Neural cell (in vitro differentiated cells): ENCODE measurements around the gene COL5A1.

Experiments used
- EZH2 ChIP-seq: fragments of 200-600, 300-800 bp; shearing (Covaris generic), sonication (generic); IDR thresholded peaks from 2 replicates; pipeline ENCODE4 v1.6.1; 2014; ENCODE audit warnings: antibody characterized with exemption, low read length, borderline replicate concordance, mild to moderate bottlenecking; ENCODE audit not compliant: insufficient read depth, poor library complexity, severe bottlenecking
- MXI1 ChIP-seq: fragments of 450-650 bp; conservative IDR thresholded peaks from 2 replicates; pipeline ENCODE4 v1.6.1; 2014; ENCODE audit warnings: antibody characterized with exemption, mild to moderate bottlenecking; ENCODE audit not compliant: poor library complexity, severe bottlenecking
- TF ChIP-seq, protein P1 (sequence below): fragments of 450-650 bp; IDR thresholded peaks from 2 replicates; pipeline ENCODE4 v1.5.1; 2014; ENCODE audit warnings: antibody characterized with exemption, mild to moderate bottlenecking, moderate library complexity; ENCODE audit not compliant: poor library complexity, severe bottlenecking

- TF ChIP-seq EZH2 (no peak), MXI1 (no peak)
- TF ChIP-seq, protein P1, sequence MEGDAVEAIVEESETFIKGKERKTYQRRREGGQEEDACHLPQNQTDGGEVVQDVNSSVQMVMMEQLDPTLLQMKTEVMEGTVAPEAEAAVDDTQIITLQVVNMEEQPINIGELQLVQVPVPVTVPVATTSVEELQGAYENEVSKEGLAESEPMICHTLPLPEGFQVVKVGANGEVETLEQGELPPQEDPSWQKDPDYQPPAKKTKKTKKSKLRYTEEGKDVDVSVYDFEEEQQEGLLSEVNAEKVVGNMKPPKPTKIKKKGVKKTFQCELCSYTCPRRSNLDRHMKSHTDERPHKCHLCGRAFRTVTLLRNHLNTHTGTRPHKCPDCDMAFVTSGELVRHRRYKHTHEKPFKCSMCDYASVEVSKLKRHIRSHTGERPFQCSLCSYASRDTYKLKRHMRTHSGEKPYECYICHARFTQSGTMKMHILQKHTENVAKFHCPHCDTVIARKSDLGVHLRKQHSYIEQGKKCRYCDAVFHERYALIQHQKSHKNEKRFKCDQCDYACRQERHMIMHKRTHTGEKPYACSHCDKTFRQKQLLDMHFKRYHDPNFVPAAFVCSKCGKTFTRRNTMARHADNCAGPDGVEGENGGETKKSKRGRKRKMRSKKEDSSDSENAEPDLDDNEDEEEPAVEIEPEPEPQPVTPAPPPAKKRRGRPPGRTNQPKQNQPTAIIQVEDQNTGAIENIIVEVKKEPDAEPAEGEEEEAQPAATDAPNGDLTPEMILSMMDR = no peak
Observed at GRCh38 chr9:134725605-134725940, 84.0 kb downstream of the COL5A1 start.
